HG02571 (cell line): Measurements from ENCODE around the gene NPBWR2.

Experiments used
- ATAC-seq: cut with Tn5 transposase; IDR thresholded peaks from one replicate; pipeline ENCODE4 v1.9.1; 2021; ENCODE audit warnings: mild to moderate bottlenecking, moderate library complexity; ENCODE audit not compliant: unreplicated experiment

NPBWR2 gene

GRCh38 chr20:64106981-64107735, at the start of gene NPBWR2:
NPBWR2 (minus strand) TSS chr20:64107565; CDS start chr20:64106831, 734 bp downstream.
- no peak for ATAC-seq

- ATAC-seq: no peak
These were observed 48.9 kb upstream of the NPBWR2 start for GRCh38 chr20:64156136-64156885.

GRCh38 chr20:64155258-64156135, 48.1 kb upstream of the NPBWR2 start:
- ATAC-seq: no peak

- no peak for ATAC-seq
These were observed 47.4 kb upstream of the NPBWR2 start for GRCh38 chr20:64154590-64155257.

GRCh38 chr20:64153861-64154589, 46.7 kb upstream of the NPBWR2 start:
- no peak for ATAC-seq

GRCh38 chr20:64153410-64153809, 46.0 kb upstream of the NPBWR2 start:
- ATAC-seq: no peak

GRCh38 chr20:64152906-64153305, 45.5 kb upstream of the NPBWR2 start:
- ATAC-seq: no peak

GRCh38 chr20:64151633-64152530, 44.5 kb upstream of the NPBWR2 start:
- ATAC-seq: no peak

- no peak for ATAC-seq
These were observed 43.6 kb upstream of the NPBWR2 start for GRCh38 chr20:64150756-64151632.

GRCh38 chr20:64149809-64150560, 42.6 kb upstream of the NPBWR2 start:
- no peak for ATAC-seq

GRCh38 chr20:64149141-64149540, 41.8 kb upstream of the NPBWR2 start:
- no peak for ATAC-seq

GRCh38 chr20:64148581-64148980, 41.2 kb upstream of the NPBWR2 start:
- ATAC-seq: no peak

GRCh38 chr20:64146936-64147477, 39.6 kb upstream of the NPBWR2 start:
- ATAC-seq: no peak

GRCh38 chr20:64146301-64146935, 39.1 kb upstream of the NPBWR2 start:
- no peak for ATAC-seq

GRCh38 chr20:64145458-64146300, 38.3 kb upstream of the NPBWR2 start:
- no peak for ATAC-seq
